GM19240 (cell line): ENCODE data around the gene PIK3R6.

Experiments
- DNase-seq: peaks from one replicate; pipeline ENCODE4 v3.0.0; 2011; ENCODE audit warnings: low spot score; ENCODE audit not compliant: insufficient read length

Gene PIK3R6

GRCh38 chr17:8753976-8754440, 113.5 kb downstream of the PIK3R6 start:
- DNase-seq, result no peak

- DNase-seq, result no peak
These were observed 114.1 kb downstream of the PIK3R6 start for GRCh38 chr17:8753136-8753975.
